Upper lobe of right lung (tissue), 1 donor: ENCODE measurements around the gene HOXA7. TPM values are rescaled to one million over a fixed set of nuclear protein-coding genes. Genes with fewer than 3 reads are reported as not detected.

ENCODE experiments used
- ATAC-seq: fragments of 200-7000 bp; cut with Tn5 transposase; one replicate; pipeline ENCODE4 v1.9.1; 2020; ENCODE audit warnings: mild to moderate bottlenecking, moderate library complexity
- DNase-seq: peaks from one replicate; pipeline ENCODE4 v3.0.0-alpha.2; 2020
- H3K27ac ChIP-seq: fragments of 200-600 bp; one replicate; pipeline ENCODE4 v1.8.0; 2022
- H3K27me3 ChIP-seq: fragments of 200-600 bp; one replicate; pipeline ENCODE4 v1.8.0; 2022; ENCODE audit warnings: mild to moderate bottlenecking
- H3K36me3 ChIP-seq: fragments of 200-600 bp; one replicate; pipeline ENCODE4 v1.8.0; 2022
- H3K4me1 ChIP-seq: fragments of 200-600 bp; one replicate; pipeline ENCODE4 v1.8.0; 2022
- H3K4me3 ChIP-seq: fragments of 200-600 bp; one replicate; pipeline ENCODE4 v1.8.0; 2022; ENCODE audit warnings: mild to moderate bottlenecking
- H3K9me3 ChIP-seq: fragments of 200-600 bp; one replicate; pipeline ENCODE4 v1.8.0; 2022
- CTCF ChIP-seq: fragments of 200-600 bp; IDR thresholded peaks from one replicate; pipeline ENCODE4 v1.8.0; 2022; ENCODE audit warnings: antibody characterized with exemption
- intact Hi-C: fragments of 100-400 bp; cut with DNase I; formaldehyde crosslinking; loops from one replicate; pipeline ENCODE4 v1.11.0; 2022
- total RNA-seq: library from RNA; stranded (reverse); fragmentation: NEBNext Ultra II Directional; extraction: Animal tissue kit (Norgen Biotek cat#: 25700); gene quantifications from one replicate; pipeline ENCODE4 v1.2.1, GENCODE V29; 2021
- donor health status: DM: no; HTN: yes; CAD: no; lungs with severe emphysema.

HOXA7 gene
- total RNA-seq, 1 donor from 2014 or later, result 2.9 TPM

GRCh38 chr7:27198871-27199801, 42.7 kb upstream of the HOXA7 start:
- ATAC-seq, result no peak
- H3K36me3 ChIP-seq, result no peaks in the 10 kb centered on the region
- intact Hi-C loops, result no loop called here
- no peak overlapping the region for H3K27ac ChIP-seq
- no peak for TF ChIP-seq CTCF
- peaks cover 96% of the 10 kb centered on the region for H3K27me3 ChIP-seq
- peak; percentile 62 for DNase-seq
- H3K4me3 ChIP-seq, result no peak overlapping the region
- peaks cover 14% of the 10 kb centered on the region for H3K4me1 ChIP-seq
- no peaks in the 10 kb centered on the region for H3K9me3 ChIP-seq

DNA sequence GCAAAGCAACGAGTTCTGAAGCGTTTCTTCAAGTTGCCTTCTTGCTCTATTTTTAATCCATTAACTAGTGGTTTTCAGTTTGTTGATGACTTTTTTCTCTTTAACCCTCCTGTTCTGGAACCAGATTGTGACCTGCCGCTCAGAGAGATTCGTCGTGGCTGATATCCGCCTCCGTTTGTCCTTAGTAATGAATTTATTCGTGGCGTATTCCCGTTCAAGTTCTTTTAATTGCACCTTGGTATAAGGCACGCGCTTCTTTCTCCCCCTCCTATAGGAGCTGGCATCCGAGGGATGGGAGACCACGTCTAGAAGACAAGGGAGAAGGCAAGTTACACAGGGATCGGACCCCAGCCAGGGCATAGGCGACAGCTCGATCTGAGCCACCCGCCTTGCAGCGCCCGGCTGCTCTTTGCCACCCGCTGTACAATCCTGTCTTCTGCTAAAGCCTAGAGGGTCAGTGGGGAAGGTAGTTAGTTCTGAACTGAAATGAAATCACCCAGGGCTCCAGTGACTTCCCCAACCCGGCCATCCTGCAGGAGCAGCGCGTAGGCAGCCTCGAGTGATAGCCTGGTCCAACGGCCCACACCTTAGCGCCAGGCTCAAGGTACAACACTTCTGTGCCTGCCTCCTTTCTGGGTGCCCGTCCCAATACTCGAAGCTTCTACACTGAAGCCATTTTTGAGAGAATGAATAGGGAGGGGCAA, 41.8 kb upstream of the HOXA7 start:
- Histone ChIP-seq H3K4me3 (no peak overlapping the region), H3K36me3 (no peaks in the 10 kb centered on the region), H3K9me3 (no peaks in the 10 kb centered on the region), H3K4me1 (peaks cover 15% of the 10 kb centered on the region), H3K27me3 (peaks cover 96% of the 10 kb centered on the region), H3K27ac (no peak overlapping the region)
- TF ChIP-seq CTCF, result no peak
- DNase-seq (peak; percentile 57), ATAC-seq (no peak)
- intact Hi-C loops, result no loop called here

GRCh38 chr7:27197137-27198042, 40.9 kb upstream of the HOXA7 start:
- no peak overlapping the region for H3K4me3 ChIP-seq
- no peaks in the 10 kb centered on the region for H3K36me3 ChIP-seq
- no peak overlapping the region for H3K27ac ChIP-seq
- intact Hi-C loops, result no loop called here
- DNase-seq (no peak), ATAC-seq (no peak)
- H3K9me3 ChIP-seq, result no peaks in the 10 kb centered on the region
- no peak for TF ChIP-seq CTCF
- peaks cover 22% of the 10 kb centered on the region for H3K4me1 ChIP-seq
- H3K27me3 ChIP-seq, result peaks cover 96% of the 10 kb centered on the region

DNA sequence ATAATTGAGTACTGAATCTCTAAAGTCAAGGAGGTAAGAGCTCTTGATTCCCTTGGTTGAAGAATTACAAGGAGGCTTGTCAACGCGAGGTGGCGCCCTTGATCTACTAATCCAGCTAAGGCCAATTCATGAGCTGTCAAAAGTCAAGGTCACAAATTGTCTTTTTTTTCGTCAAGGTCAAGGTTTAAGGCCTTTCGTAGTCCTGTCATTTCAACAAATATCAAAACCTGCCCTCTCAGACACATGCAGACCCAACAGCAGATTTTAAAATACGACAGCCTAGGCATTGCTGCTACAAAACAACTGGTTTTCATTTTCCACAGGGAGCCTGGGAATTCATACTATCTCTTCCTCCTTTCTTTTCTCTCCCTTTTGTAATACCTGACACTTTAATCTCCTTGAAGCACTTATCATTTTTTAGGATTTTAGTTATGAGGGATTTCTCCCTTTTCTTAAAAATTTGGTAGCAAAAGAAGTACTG, 39.9 kb upstream of the HOXA7 start:
- Histone ChIP-seq H3K27ac (no peak overlapping the region), H3K36me3 (no peaks in the 10 kb centered on the region), H3K4me3 (no peak overlapping the region), H3K9me3 (no peaks in the 10 kb centered on the region), H3K27me3 (peaks cover 96% of the 10 kb centered on the region), H3K4me1 (peaks cover 23% of the 10 kb centered on the region)
- intact Hi-C loops, result no loop called here
- DNase-seq (peak; percentile 87), ATAC-seq (peak; percentile 54)
- peak; percentile 83 for TF ChIP-seq CTCF

DNA sequence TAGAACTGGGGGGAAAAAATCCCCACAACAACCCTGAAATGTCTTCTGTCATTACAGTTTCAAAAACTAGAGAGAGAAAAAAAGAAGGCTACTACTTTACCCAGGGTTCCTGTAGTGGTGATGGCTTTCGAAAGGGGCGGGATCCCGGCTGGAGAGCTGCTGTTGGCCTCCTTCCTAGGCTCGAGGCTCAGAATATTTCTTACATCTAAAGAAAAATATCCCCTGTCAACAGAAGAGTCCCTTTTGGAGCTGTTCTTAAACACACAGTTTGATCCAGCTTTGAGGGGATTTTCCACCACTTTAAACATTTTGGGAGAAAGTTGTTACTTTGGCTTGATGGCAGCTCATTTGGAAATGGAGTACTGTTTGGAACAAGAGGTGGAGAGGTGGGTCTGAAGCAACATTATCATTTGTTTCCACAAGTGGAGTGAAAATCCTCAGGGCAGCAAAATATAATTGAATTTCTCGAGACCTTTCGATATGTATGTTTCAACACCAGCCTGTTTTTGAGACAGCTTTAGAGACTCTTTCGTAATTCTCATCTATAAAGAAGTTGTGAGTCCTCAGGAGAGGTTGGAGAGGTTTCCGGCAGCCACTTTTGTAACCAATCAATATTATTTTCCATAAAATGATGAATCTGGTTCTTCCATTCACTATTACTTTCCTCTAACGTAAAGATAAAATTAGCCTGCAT, 38.4 kb upstream of the HOXA7 start:
- Histone ChIP-seq H3K4me1 (peaks cover 12% of the 10 kb centered on the region), H3K4me3 (no peak overlapping the region), H3K27ac (no peak overlapping the region), H3K36me3 (no peaks in the 10 kb centered on the region), H3K9me3 (no peaks in the 10 kb centered on the region), H3K27me3 (peaks cover 96% of the 10 kb centered on the region)
- ATAC-seq (no peak), DNase-seq (no peak)
- intact Hi-C loops, result no loop called here
- TF ChIP-seq CTCF, result no peak
